GM15510 (cell line): Measurements from ENCODE around the gene DNMT3A.
A peak's percentile ranks its signal among the peaks of the same experiment; 100 is the strongest.

Source experiments
- POLR2A ChIP-seq: IDR thresholded peaks from 3 replicates; pipeline ENCODE4 v1.6.1; 2011; ENCODE audit warnings: borderline replicate concordance; ENCODE audit not compliant: insufficient read length; ENCODE audit errors: extremely low read depth

DNMT3A gene

DNA sequence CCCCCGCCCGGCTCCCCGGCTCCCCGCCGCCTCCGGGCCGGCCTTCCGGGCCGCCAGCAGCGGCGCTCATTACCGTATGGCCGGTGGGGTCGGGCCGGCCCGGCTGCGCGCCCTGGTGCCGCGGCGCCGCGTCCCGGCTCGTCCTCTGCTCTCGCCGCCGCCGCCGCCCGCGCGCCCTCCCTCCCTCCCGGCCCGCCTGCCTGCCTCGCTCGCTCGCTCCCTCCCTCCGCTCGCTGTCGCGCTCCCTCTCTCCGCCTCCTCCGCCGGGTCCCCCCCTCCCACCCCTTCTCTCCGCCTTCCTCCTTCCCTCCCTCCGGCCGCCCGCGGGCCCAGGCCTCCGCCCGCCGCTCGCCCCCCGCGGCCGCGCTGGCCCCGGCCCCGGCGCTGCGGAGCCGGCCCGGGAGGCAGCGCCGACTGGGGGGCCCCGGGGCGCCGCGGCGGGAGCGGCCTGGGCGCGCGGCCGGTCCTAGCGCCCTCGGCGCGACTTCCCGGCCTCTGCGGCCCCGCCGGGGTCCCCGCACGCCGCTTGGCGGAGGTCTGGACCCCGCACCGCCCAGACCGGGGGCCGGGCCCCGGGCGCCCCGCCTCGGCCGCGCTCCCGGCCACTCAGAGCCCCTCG, at the start of gene DNMT3A:
Gene DNMT3A (minus strand): TSS at position 173 of the 619 bp plus-strand sequence. CDS start 27,941 bp downstream, outside the sequence.
- peak; percentile 38 for TF ChIP-seq POLR2A

DNA sequence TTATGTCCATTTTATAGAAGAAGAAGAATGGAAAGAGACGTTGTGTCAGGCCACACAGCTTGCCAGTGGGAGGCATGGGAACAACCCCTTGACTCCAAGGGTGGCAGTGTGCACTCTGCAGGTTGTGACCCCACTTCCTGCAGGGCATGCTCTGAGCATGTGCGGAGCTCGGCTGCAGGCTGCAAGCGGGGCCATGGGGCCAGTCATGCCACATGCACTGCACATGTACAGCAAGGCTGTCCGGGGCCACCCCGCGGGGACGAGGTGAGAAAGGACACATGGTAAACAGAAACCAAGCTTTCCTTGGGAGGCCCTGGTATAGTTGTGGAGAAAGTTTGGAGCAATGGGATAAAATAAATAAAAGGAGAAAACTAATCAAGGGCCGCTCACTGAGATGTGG, 47.4 kb upstream of the DNMT3A start:
- no peak for TF ChIP-seq POLR2A

GRCh38 chr2:25388491-25388890, 46.8 kb upstream of the DNMT3A start:
- TF ChIP-seq POLR2A: peak; percentile 29

GRCh38 chr2:25387876-25388449, 46.2 kb upstream of the DNMT3A start:
- TF ChIP-seq POLR2A: no peak

GRCh38 chr2:25386971-25387875, 45.5 kb upstream of the DNMT3A start:
- no peak for TF ChIP-seq POLR2A

- TF ChIP-seq POLR2A: no peak
Observed at GRCh38 chr2:25385910-25386309, 44.2 kb upstream of the DNMT3A start.

DNA sequence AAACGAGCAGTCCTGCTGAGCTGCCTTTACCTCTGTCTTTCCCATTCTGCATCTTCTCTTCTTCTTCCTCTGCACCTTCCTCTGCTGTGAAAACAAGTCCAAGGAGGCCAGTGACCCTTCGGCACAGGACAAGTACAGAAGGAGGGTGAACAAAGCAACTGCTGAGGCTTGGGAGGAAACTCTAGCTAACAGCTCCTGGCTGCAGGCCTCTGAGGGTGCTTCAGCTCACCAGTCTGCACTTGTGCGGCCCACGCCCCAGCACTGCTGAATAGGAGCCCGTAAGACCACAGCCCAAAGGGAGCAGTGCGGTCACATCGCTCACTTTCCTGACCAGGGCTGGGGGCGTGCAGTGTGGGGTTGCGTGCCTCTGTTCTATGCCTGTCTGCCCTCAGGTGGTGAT, 42.1 kb upstream of the DNMT3A start:
- TF ChIP-seq POLR2A: no peak

DNA sequence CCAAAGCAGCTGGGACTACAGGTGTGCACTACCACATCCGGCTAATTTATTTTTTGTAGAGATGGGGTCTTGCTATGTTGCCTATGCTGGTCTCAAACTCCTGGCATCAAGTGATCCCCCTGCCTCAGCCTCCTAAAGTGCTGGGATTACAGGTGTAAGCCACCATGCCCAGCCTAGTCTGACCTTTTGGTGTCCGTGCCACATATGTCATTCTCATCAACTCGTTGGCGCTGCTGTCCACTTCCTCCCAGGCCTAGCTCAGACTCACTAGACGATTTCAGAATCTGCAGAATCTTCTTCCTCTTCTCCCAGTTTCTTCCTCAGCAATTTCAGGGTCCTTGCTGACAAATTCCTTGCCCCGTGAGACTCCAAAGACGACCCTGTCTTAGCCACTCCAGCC, 39.8 kb upstream of the DNMT3A start:
- TF ChIP-seq POLR2A: no peak

DNA sequence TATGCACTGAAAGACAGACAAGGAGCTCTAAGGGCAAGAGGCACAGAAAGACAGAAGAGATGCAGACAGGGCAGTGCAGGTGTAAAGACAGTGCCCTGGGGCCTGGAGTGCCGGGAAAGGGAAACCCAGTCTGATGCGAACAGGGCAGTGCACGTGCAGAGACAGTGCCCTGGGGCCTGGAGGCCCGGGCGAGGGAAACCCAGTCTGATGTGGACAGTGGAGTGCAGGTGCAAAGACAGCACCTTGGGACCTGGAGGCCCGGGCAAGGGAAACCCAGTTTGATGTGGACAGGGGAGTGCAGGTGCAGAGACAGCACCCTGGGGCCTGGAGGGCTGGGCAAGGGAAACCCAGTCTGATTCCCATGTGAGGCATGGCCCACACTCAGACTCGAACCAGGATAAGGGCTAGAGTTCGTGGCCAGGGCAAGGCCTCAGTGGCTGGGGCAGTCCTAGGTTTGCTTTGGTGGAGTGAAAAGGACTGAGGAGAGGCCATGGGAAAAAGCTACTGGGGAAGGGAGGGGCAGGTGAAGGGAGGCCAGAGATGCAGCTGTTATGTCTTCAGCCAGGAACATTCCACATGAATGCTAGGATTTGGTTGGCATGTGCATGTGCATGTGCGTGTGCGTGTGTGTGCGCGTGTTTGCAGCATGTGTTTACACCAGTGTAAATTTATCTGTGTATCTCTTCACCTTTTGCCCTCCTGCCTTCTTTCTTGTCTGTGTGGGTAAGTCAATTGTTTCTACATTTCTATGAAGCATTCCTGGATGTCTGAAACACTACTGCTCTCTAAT, 39.1 kb upstream of the DNMT3A start:
- no peak for TF ChIP-seq POLR2A

GRCh38 chr2:25380023-25380422, 38.3 kb upstream of the DNMT3A start:
- no peak for TF ChIP-seq POLR2A

- no peak for TF ChIP-seq POLR2A
Observed at GRCh38 chr2:25379535-25379934, 37.8 kb upstream of the DNMT3A start.

DNA sequence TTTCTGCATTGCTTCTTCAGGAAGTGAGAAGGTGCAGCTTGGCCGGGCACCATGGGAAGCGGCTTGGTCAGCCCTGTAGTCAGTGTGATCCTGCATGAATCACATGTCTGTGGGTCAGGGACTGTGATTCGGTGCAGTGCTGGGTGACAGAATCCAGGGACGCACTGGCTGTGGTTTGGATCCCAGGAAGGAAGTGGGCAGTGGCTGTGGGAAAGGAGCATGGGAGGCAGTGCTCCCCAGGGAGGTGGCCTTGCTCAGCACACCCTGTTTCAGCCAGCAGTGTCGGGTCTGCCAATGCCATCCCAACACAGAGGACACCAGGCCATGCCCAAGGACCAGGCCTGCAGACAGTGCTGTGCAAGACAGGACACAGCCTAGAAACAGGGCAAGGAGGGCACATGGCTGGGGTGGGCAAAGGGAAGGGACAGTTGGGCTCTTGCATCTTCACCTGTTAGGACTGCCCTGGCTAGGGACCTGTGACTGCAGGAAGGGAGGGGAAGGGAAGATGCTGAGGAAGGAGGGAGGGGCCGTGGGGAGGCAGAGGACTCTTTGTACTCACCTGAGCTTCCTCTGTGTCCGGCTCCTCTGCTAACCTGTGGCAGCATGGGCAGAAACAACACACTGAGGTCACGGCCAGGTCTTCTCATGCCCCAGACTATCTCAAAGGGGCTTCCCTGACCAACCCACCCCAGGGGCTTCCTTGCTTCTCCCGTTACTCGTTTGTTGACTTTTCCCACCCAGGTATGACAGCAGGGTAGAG, 37.2 kb upstream of the DNMT3A start:
- no peak for TF ChIP-seq POLR2A

DNA sequence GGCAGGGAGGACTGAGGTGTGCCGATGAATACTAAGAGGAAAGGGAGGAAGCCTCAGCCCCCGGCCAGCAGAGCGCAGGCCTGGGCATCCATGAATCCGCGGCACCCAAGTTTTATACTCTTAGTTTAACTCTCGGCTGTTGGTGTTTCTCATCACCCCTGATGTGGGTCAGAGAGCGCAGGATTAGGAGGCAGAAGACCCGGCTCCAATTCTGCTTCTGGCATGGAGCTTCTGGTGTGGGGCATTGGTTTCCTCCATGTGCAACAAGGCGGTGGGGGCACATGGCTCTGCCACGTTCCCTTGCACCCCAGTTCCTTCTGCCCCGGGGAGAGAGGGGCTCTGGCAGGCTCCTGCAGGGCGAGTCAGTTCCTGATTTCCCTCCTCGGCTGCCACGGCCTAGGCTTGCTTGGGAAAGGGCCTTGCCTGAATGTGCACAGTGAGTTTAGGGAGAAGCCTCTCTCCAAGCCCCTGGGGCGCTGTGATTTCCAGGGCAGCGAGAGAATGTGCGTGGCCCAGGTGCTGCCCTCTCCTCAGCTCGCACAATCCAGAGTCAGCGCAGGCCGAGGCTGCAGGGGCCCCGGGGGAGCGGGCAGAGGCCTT, 36.2 kb upstream of the DNMT3A start:
- TF ChIP-seq POLR2A: no peak

- TF ChIP-seq POLR2A: peak; percentile 37
Observed at GRCh38 chr2:25376750-25377621, 35.3 kb upstream of the DNMT3A start.
